C4-2B (cell line): ENCODE data around the gene WNK3.

Source experiments
- ZFX ChIP-seq: fragments of 450-650 bp; IDR thresholded peaks from 2 replicates; pipeline ENCODE4 v1.6.1; 2017
- TF ChIP-seq, protein P1 (sequence below): fragments of 450-650 bp; conservative IDR thresholded peaks from 2 replicates; pipeline ENCODE4 v1.5.1; 2017; ENCODE audit warnings: mild to moderate bottlenecking

DNA sequence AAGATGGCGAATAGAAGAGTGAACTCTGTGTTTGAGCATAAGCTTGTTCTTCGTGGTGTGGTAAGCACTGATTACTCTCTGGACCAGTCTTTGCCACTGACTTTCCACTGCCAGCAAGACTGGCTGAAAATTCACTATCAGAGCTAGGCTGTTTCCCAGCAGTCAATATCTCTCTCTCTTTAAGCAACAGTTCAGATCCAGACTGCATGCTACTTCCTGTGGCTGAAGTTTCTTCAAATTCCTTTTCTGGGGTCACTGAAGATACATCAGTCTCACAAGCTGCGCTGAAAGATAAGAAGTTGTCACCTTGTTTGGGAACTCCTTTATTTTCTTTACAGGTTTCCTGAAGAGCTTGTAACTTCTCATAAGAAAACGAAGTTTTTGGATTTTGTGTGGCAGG, 120.8 kb downstream of the WNK3 start:
- TF ChIP-seq, protein P1, sequence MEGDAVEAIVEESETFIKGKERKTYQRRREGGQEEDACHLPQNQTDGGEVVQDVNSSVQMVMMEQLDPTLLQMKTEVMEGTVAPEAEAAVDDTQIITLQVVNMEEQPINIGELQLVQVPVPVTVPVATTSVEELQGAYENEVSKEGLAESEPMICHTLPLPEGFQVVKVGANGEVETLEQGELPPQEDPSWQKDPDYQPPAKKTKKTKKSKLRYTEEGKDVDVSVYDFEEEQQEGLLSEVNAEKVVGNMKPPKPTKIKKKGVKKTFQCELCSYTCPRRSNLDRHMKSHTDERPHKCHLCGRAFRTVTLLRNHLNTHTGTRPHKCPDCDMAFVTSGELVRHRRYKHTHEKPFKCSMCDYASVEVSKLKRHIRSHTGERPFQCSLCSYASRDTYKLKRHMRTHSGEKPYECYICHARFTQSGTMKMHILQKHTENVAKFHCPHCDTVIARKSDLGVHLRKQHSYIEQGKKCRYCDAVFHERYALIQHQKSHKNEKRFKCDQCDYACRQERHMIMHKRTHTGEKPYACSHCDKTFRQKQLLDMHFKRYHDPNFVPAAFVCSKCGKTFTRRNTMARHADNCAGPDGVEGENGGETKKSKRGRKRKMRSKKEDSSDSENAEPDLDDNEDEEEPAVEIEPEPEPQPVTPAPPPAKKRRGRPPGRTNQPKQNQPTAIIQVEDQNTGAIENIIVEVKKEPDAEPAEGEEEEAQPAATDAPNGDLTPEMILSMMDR, result no peak
- no peak for TF ChIP-seq ZFX
